Activated effector memory CD4-positive, alpha-beta T cell treated with anti-CD3 and anti-CD28 coated beads, Interleukin-2, amount 50 U/mL, for 16 hours (primary cell): ENCODE results near the gene SULT1C2.
"Not testable (repeated sequence)": the region's sequence is repeated elsewhere in the genome, so short reads cannot be mapped to it uniquely, and the experiment has no call there.

ENCODE experiments used
- DNase-seq: peaks from one replicate; pipeline ENCODE4 v3.0.0-alpha.2; 2020

Gene SULT1C2

DNA sequence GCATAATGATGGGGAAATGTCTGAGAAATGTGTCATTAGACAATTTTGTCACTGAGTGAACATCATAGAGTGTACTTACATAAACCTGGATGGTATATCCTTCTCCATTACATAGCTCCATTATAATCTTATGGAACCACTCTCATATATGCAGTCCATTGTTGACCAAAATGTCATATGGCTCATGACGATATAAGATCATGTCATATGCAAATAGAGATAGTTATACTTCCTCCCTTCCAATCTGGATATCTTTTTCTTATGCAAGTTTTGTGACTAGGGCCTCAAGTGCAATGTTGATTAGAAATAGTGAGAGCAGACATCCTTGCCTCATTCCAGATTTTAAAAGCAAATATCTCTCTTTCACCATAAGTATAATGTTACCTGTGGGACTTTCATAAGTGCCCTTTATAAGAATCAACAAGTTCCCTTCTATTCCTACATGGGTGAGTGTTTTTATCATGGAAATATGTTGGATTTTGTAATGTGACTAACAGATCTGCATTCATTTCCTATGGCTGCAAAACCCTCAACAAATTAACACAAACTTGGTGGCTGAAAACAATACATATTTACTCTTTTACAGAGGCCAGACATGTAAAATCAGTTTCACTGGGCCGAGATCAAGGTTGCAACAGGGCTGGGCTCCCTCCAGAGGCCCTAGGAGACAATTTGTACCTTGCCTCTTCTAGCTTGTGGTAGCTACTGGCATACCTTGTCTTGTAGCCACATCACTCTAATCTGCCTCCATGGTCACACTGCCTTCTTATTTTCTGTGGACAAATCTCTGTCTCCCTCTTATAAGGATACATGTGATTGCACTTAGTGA lies 67.4 kb downstream of the SULT1C2 start:
- DNase-seq, result no peak

DNA sequence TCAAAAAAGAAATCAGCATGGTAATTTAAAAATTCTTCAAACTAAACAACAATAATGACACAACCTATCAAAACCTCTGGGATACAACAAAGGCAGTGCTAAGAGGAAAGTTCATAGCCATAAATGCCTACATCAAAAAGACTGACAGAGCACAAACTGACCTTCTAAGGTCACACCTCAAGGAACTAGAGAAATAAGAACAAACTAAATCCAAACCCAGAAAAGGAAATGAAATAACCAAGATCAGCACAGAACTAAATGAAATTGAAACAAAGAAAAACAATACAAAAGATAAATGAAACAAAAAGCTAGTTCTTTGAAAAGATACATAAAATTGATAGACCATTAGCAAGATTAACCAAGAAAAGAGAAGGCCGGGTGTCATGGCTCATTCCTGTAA lies 70.6 kb downstream of the SULT1C2 start:
- DNase-seq, result not testable (repeated sequence)
